Stimulated activated CD8-positive, alpha-beta memory T cell treated with anti-CD3 and anti-CD28 coated beads, Interleukin-7, amount 100 ng/mL, for 24 hours (primary cell): ENCODE results near the gene IPCEF1.

ENCODE experiments used
- DNase-seq: peaks from one replicate; pipeline ENCODE4 v3.0.0-alpha.2; 2020; ENCODE audit warnings: low read depth

Gene IPCEF1

DNA sequence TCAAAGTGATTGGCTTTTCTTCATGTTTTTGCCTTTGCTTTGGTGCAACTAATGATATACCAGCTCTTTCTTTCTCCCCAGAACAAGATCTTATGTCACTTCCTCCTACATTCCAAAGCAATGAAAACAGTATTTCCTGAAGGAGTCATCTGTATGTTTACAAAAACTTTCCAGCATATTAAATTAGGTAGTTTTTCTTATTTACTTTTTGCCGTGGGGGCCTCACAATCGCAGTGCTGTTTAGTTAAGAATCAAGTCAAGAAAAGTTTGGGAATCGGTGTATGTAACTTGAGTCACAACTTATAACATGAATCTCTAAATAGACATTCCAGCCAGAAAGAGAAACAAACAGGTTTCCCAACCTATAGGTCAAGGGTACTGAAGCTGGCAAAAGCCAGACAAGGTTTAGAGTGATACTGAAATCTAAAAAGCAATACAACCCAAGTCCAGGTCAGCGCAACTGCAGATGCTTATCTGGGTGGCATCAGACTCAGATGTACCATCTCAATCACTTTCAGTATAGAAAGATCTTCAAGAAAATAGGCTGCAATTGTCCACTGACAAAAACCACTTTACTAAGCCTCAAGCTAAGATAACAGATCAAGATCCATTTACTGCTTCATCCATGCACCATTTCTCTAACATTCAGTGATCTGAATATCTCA, 63.6 kb downstream of the IPCEF1 start:
- no peak for DNase-seq

DNA sequence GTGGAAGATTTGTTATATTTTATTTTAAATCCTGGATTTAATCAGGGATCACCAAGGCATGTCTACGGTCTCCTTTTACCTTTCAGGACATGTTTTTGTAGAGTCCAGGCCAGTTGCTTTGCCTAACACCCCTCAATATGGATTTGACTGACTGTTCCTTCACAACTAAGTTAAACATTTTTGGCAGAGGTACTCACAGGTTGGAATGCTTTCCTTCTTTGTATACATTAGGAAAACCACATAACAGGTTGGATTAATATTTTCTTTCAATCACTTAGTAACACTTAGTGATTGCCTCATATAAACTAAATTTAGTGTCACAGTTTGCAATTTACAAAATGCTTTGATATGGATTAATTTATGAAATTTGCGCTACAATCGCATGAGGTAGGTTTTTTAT, 64.5 kb downstream of the IPCEF1 start:
- DNase-seq = no peak

DNA sequence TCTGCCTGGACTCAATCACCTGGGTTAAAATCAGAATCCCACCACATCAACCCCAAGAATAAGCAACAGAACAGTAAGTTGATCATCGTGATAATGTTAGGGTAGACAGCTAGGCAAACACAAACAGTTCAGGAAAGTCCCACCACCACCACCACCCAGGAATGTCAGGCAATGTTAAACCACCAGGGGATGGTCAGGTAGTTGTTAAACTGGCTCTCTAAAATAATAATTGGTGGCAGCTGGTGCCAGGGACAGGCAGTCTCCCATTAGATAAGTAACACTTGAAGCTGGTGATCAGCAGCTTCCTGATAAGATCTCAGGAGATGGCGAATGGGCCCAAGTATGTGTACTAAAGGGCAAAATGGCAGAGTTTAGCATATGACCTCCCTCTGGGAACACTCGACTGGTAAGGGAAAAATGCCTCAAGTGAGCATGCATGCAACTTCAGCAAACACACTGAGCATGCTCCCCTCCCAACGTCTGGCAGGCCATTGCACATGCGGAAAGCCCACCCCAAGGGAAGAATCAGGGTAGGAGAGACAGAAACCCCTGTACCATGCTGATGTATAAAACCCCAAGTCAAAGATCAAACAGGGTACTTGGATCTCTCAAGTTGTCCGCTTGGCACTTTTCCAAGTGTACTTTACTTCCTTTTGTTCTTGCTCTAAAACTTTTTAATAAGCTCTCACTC, 66.6 kb downstream of the IPCEF1 start:
- DNase-seq = no peak

DNA sequence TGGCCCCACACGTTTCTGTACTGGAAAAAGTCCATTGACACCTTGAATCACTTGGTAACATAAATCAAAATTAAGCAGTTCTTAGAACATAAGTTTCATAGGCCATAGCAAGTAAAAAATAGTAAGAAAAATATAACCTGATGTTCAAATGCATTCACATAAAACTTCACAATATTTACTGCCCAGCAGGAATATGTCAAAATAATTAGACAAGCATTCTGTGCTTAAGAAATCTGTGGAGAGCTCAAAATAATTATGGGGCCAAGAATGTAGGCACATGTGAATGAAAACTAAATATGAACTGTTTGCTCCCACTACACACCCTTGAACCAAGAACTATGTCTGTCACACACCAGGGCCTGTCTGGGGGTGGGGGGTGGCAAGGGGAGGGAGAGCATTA, 70.8 kb downstream of the IPCEF1 start:
- no peak for DNase-seq

DNA sequence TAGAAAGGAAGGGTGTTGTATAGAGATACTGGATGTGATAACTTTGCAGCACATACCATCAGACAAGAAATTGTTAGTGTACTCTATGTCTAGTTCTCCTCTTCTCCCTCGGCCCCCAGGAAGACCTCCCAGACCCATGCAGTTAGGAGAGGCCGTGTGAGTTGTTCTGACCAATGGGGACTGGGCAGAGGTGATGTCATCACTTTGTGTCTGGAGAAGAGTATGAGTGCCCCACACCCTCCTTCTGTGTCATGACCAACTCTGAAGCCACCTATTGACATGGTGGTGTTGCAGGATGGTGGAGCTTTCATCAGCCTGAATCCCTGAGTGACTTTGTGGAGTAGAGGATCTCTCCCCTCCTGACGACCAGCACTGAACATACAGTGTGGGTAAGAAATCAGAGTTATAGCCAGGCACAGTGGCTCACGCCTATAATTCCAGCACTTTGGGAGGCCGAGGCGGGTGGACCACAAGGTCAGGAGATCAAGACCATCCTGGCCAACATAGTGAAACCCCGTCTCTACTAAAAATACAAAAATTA, 72.2 kb downstream of the IPCEF1 start:
- DNase-seq = no peak

DNA sequence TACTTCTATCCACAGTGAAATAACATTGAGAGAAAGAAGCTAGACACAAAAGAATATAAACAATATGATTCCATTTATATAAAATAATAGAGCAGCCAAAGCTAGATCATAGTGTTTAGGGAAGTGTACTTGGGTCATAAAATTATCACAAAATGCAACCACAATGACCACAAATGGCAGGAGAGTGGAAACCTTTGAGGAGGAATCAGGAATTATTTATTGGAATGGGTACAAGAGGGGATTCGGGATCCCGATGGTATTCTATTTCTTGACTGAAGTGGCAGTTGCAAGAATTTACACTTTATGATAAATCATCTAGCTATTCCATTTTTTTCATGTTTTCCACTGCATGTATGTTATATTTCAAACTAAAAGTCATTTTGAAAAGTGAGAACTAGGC, 76.1 kb downstream of the IPCEF1 start:
- DNase-seq = no peak

DNA sequence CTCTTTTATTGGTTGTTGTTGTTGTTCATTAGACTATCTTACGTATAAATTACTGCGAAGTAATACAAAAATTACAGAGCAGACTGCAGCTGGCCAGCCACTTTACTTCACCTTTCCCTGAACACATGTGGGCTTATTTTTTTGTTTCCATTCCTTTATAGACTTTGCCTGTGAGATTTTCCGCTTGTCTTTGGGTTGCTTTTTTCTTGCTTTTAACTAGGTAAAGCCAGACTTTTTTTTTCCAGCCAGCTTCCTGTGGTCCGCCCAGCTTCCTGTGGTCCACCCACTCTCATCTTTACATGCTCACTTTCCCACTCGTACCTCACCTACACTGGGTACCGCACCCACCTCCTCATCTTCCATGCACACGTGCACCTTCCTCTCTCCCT, 79.0 kb downstream of the IPCEF1 start:
- no peak for DNase-seq

DNA sequence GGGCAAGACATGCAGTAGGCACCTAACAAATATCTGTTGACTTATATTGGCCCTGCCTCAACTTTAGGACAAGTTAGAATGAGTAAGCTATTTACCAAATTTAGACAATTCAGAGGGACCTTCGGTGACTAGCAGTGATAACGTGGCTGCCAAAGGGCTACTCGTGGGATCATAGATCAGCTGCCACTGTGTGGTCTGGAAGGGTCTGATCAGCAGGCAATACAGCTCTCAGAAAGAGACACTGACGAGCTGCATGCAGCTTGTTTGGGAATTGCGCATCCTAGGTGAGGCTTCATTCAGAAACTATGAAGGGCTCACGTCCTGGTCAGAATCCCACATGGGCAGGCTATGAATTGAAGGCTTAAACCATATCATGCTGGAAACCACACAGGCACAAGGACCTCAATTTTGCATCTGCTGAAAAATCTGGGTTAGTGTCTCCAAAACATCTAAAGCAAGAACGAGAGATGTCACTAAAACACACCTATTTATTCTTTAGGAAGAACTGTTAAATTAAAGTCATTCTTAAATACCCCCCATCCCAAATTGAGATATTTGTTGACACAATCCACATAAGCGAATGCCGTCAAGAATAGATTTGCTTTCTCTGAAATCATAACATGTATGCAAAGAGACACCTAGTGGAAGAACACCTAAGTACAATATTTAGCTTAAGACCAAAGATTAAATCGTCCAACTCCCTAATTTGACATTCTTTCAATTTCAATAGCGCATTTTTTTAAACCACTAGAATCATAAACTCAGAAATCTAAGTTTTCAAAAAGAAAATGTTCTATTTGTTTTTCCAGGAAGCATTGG, 79.6 kb downstream of the IPCEF1 start:
- no peak for DNase-seq

DNA sequence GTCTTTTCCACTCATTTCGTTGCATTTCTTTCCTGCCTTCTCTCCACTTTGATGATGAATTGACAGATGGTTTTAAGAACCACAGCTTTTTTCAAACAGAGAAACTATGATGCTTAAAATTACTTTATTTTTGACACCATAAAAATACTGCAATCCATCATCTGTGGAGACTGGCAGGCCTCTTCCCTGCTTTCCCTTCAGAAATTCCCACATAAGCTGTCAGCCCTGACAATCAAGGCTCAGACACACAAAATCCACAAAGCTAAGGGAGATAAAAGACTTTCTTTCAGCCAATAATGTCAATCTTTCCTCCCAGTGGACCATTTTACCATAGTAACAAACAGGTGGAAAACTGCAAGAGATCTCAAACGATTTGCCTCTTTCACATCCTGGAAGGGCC, 82.4 kb downstream of the IPCEF1 start:
- no peak for DNase-seq

DNA sequence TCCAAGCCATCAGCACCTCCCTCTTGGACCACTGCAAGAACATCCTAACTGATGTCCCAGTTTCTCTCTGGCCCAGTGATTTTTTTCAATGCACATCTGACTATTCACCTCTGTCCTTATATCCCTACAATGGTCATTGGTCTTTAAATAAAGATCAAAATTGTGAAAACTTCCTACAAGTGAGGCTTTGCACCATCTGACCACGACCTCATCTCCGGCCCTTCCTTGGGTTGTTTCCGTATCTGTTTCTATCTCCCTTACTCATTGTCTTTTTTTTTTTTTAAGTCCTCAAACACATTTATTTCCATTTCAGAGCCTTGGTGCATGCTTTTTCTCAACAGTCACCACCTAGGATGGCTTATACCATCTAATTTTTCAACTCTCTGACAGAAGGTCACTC, 88.1 kb downstream of the IPCEF1 start:
- no peak for DNase-seq

DNA sequence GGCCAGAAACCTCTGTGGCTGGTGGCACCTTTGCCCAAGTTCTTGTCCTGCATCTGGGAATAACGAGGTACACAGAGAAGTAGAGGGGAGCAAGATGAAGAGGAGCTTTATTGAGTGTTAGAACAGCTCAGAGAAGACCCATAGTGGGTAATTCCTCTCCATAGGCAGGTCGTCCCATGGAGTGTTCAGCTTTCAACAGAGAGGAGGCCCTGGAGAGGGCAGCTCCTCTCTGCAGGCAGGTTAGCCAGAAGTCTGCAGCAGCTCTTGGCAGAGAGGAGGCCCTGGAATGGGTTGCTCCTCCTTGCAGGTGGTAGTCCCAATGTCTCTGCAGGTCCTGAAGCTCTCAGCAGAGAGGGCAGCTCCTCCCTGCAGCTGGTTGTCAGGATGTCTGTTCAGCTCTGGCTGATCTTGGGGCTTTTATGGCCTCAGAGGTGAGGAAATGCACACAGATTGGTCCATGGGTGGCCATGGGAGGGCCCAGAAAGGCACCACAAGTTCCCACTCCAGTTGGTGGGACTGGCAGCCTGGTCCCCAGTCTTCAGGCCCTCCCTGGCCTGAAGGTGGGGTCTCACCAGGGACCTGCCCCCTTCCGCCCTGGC, 89.0 kb downstream of the IPCEF1 start:
- DNase-seq = no peak

DNA sequence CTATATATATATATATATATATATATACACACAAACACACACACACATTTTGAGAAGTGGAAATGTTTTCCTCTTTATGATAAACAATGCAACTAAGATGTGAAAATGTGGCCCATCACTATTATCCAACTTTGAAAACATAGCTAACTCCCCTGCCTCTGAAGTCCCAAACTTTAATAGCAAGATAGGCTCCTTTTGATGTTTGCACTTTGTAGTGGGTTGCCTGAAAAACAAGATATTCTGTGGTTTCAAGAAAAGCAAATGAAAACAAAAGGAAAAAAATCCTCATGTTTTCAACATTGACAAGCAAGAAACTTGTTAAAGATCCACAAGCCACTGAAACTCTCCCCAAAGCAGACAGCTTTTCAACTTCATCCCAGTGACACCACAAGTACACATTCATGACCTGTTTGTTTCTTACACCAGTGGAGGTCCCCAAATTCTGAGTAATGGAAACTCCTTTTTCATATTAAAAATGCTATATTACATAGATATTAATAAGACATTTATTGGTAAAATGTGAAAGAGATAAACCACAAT, 90.0 kb downstream of the IPCEF1 start:
- DNase-seq = no peak

DNA sequence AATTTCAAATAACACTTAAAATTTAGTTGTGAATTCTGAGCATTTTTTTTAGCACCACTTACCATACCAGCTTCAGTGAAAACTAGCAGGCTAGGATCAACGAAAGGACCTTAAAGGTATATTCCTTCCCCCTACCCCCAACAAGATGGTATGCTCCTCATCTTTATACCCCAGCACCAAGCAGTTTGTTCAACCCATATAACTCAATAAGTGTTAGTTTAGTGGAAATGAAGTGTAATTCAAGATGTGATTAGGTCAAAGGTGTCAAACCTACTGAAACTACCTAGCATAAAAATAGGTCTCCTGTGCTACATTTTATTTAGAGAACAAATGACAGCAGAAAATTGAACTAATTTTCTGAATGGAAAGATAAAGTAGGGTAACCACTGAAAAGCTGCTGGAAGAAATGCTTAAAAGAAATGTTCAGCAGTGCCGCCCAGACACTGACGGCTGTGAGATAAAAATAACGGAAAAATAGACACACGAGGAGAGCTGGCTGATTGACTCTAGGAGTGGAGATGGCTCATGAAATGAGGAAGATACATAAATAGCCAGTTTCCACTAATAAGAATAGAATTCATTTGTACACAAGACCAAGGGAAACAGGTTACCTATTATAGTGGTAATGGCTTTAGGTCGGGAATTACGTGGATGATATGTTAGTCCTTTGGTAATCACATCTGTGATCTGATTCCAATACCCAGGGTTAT, 94.8 kb downstream of the IPCEF1 start:
- no peak for DNase-seq

DNA sequence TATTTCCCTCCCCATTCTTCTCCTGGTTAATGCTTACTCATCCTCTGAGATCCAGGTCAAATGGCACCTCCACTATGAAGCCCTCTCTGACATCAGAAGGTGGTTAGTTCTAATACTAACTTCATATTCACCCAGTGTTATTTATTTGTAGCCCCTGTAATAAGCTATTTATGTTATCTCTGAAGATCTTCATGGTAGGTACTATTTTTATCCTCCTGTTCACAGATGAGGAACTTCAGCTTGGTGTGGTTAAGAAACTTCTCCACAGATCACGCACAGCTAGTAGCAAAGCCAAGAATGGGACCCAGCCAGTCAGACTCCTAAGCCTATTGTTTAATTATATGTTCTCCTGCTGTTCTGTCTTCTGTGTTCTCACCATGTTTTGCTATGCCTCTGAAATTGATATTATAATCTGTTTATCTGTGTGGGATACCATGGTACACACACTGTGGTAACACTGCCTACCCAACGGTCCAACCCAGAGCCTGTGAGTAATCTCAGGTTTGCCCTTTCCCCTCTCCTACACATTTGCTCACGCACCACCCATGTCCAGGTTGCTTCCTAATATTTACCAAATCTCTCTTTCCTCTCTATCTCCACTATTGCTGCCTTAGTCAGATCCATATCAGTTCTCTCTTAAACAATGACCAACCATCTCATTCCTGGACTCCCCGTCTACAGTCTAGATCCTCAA, 98.4 kb downstream of the IPCEF1 start:
- DNase-seq = no peak

DNA sequence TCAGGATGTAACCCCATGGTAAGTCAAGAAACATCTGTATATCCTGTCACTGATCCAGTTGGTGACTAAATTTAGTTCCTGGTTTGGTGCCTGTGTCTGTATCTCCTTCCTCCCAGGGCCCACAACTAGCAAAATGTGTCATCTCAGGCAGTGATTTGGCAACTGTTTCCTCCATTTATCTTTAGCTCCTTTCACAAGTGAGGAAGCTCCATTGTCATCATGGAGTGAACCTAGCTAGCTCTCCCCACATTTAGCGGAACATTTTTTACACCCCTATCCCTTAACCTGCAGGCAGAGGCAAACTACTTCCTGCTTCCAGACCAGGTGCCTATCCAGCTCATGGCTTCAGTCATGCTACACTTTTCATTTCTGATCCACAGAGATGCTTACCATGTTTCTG, 99.5 kb downstream of the IPCEF1 start:
- no peak for DNase-seq

DNA sequence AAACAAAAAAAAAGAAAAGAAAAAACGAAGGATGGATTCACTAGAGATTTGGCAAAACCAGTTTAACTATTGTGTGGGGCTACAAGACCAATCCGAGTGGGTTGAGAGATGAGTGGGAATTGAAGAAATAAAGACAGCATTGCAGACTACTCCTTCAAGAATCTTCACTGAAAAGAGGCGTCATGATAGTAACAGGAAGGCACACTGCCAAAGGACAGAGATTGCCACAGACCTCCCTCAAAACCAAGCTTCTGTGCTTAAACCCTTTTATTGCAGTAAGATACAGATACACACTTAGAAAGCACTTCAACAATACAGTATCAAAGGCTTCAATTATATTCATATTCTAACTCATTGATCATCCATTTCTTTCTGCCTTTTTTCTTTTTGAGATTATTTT, 103.9 kb downstream of the IPCEF1 start:
- no peak for DNase-seq

DNA sequence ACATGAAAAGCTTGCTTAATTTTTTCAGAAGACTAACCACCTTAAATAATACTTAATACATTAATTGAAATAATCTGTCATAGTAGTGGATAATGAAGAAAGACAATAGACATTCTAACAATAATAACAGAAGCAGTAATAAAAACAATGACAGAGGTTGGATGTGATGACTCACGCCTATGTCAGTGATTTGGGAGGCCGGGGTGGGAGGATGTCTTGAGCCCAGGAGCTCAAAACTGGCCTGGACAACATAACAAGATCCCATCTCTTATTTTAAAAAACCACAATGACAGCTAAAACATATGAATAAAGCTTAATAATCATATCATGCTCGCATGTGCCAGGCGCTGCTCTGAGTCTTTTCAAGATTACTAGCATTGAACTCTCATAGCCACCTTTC, 105.5 kb downstream of the IPCEF1 start:
- DNase-seq = no peak

DNA sequence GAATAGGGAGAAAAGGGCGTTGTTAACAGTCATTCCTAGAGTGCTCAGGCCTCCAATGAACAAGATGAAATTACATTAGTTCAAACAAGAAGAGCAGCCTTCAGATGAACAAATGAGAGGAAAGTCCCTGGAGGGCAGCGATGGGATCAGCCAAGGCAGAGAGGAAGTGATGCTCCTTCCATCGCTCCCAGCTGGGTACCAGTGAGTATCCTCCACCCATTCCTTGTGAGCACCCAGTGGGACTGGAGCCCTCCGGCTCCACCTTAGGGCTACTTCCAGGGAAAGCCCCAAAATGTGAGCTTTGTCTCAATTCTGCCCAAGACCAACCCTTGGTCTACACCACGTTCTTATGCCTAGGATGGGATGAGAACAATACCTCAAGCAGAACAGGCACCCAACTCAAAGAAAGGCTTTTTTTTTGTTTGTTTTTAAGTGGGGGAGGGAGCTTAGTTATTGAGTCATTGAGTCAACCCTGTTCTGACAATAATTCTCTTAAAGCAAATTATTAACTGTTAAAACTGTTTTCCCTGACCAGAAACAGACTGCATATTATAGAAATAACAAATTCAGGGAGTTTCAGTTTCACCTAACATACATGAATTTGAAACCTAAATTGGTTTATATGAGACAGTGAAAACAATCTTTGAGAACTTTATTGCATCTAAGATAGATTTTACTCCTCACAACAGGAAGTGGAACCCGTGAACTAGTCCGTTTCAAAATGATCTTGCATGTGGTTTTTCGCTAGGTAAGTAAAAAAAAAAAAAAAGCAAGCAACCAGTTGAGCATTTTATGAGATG, 106.9 kb downstream of the IPCEF1 start:
- DNase-seq = no peak

DNA sequence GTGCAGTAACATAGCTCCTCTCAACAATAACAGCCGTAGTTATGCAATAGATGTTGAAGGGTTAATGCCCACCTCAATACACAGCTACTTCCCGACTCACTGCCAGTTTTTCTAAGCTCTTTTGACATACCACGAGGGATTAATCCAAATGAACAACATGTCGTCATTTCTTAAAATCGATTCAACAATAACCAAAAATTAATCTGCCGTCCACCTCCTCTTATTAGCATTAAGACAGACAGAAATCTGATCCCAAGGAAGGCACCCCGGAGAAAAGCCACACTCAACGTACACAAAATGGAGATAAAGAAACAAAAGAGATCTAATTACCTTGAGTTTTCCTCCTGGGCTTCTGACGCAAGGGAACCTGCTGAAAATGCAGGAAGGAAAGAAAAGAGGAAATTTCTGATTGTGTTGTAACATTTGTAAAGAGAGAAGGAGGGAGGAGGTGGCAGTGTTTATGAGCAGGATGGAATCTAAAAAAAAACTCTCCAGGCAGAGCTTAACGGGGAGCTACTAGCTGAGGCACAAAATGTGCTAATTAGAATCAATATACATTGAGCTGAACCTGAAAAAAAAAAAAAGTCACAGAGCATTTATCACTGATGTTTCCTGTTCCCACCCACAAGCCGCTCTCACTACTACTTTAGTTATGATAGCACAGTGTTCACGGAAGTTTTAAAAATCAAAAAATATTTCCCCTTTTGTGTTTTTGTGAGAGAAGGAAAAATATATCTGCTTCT, 109.3 kb downstream of the IPCEF1 start:
- no peak for DNase-seq
